Retinal pigment epithelial cell (primary cell): ENCODE data around the gene ACBD6.

Experiments
- DNase-seq: peaks from one replicate; pipeline ENCODE4 v3.0.0-alpha.2; 2010; ENCODE audit warnings: low read depth
- H3K4me3 ChIP-seq: 2 replicates; pipeline ENCODE4 v1.5.1; 2011; ENCODE audit warnings: mild to moderate bottlenecking, low read length, control low read depth, moderate library complexity
- CTCF ChIP-seq: conservative IDR thresholded peaks from 2 replicates; pipeline ENCODE4 v1.5.1; 2011; ENCODE audit warnings: low read depth, low read length, control low read depth, inconsistent platforms

ACBD6 gene

GRCh38 chr1:180248731-180249681, 253.4 kb downstream of the ACBD6 start:
- no peak overlapping the region for H3K4me3 ChIP-seq
- peak; percentile 27 for TF ChIP-seq CTCF

DNA sequence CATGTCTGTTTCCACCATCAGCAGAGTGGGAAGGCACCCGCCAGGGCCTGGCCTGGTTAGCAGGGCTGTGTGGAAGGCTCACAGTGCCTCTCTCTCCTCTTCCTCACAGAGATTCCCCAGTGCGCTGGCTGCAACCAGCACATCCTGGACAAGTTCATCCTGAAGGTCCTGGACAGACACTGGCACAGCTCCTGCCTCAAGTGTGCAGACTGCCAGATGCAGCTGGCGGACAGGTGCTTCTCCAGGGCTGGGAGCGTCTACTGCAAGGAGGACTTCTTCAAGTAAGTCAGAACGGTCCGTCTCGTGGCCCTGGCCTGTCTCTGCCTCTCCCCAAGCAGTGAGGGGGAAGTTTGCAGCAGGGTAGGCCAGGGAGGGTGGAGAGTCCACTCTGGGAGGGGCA, 254.2 kb downstream of the ACBD6 start:
- DNase-seq, result no peak
- no peak for TF ChIP-seq CTCF
- H3K4me3 ChIP-seq, result no peak overlapping the region

More at GRCh38 chr1:180248731-180249681, 253.4 kb downstream of the ACBD6 start:
- no peak for DNase-seq

DNA sequence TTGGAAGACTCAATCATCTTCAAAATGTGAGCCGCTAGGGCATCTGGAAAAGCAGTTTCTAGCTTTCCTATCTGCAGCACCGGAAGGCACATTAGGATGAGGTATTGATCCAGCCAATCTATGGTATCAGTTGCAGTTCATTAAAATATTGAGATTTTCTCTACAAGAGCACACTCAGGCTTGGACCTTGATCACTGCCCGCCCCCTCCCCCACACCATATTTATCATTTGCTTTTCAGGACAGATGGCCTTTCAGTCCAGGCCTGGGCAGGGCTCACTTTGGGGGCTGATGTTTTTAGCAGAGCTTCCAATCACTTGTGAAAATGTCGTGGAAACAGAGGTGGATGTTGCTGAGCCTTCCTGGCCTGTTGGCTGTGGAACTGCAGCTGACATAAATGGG, 254.8 kb downstream of the ACBD6 start:
- H3K4me3 ChIP-seq, result no peak overlapping the region
- TF ChIP-seq CTCF, result no peak
- DNase-seq, result no peak

DNA sequence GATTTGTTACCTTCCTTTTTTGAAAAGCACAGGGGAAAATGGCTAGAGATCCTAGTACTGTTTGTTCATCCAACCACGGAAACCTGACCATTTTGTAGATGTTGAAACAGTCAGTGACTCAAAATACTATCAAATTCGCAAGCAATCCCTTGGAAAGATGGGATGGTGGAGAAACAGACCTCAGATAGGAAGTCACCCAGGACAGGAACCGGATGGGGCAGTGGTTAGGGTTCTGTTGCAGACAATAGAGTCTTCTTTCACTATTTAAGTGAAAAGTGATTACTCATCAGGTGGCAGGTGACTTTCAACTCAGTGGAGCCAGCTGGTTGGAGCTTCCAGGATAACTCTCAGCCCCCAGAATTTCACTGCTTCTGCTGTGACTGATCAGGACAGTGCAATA, 255.3 kb downstream of the ACBD6 start:
- DNase-seq, result no peak
- no peak for TF ChIP-seq CTCF
- H3K4me3 ChIP-seq, result no peak overlapping the region

GRCh38 chr1:180246579-180246978, 255.8 kb downstream of the ACBD6 start:
- no peak overlapping the region for H3K4me3 ChIP-seq
- no peak for DNase-seq
- no peak for TF ChIP-seq CTCF

GRCh38 chr1:180244840-180245239, 257.5 kb downstream of the ACBD6 start:
- DNase-seq, result no peak
- no peak overlapping the region for H3K4me3 ChIP-seq
- no peak for TF ChIP-seq CTCF
